ENCODE measurements around the gene RASSF8.
A peak's percentile ranks its signal among the peaks of the same experiment; 100 is the strongest.

Gene RASSF8

GRCh38 chr12:26028953-26029735, 70.7 kb downstream of the RASSF8 start:
- TF ChIP-seq CTCF (conservative IDR thresholded peaks at IDR 0.05; ENCODE audit: control insufficient read depth, insufficient read depth, low read depth, low read length), result peak; percentile 85
- DNase-seq (ENCODE audit: low read depth), result peak; percentile 71
- H3K4me3 ChIP-seq (ENCODE audit: control insufficient read depth, low read depth, low read length), result no peak overlapping the region

DNA sequence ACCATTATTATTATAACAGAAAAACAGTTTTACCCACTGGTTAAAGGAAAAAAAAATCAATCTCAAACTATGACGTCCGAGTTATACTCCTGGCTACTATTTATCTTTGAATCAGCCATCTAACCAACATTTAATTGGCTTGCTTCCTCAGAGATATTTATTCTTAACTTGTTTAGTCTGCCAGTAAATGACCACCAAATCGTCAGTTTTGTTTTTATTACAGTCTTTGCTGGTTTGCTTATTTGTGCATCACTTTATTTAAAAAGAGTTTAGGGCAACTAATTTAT, 71.2 kb downstream of the RASSF8 start:
- no peak overlapping the region for H3K4me3 ChIP-seq (ENCODE audit: control insufficient read depth, low read depth, low read length)
- no peak for TF ChIP-seq CTCF (conservative IDR thresholded peaks at IDR 0.05; ENCODE audit: control insufficient read depth, insufficient read depth, low read depth, low read length)
- DNase-seq (ENCODE audit: low read depth), result peak; percentile 49

GRCh38 chr12:26030371-26030770, 71.9 kb downstream of the RASSF8 start:
- no peak overlapping the region for H3K4me3 ChIP-seq (ENCODE audit: control insufficient read depth, low read depth, low read length)
- TF ChIP-seq CTCF (conservative IDR thresholded peaks at IDR 0.05; ENCODE audit: control insufficient read depth, insufficient read depth, low read depth, low read length), result no peak
- no peak for DNase-seq (ENCODE audit: low read depth)

GRCh38 chr12:26031318-26031717, 72.8 kb downstream of the RASSF8 start:
- TF ChIP-seq CTCF (conservative IDR thresholded peaks at IDR 0.05; ENCODE audit: control insufficient read depth, insufficient read depth, low read depth, low read length), result no peak
- no peak for DNase-seq (ENCODE audit: low read depth)
- no peak overlapping the region for H3K4me3 ChIP-seq (ENCODE audit: control insufficient read depth, low read depth, low read length)

GRCh38 chr12:26031827-26032226, 73.3 kb downstream of the RASSF8 start:
- no peak for DNase-seq (ENCODE audit: low read depth)
- H3K4me3 ChIP-seq (ENCODE audit: control insufficient read depth, low read depth, low read length), result no peak overlapping the region
- no peak for TF ChIP-seq CTCF (conservative IDR thresholded peaks at IDR 0.05; ENCODE audit: control insufficient read depth, insufficient read depth, low read depth, low read length)

GRCh38 chr12:26032290-26032689, 73.8 kb downstream of the RASSF8 start:
- DNase-seq (ENCODE audit: low read depth), result no peak
- H3K4me3 ChIP-seq (ENCODE audit: control insufficient read depth, low read depth, low read length), result no peak overlapping the region
- TF ChIP-seq CTCF (conservative IDR thresholded peaks at IDR 0.05; ENCODE audit: control insufficient read depth, insufficient read depth, low read depth, low read length), result no peak

Measured in fibroblast of mammary gland (primary cell).